K562 (cell line): Measurements from ENCODE around the gene DET1. TPM values are rescaled to one million over a fixed set of nuclear protein-coding genes. Genes with fewer than 3 reads are reported as not detected.

Source experiments
- EZH2 ChIP-seq: IDR thresholded peaks from 2 replicates; pipeline ENCODE4 v1.6.1; 2012; ENCODE audit warnings: low read depth, mild to moderate bottlenecking, inconsistent platforms, low read length, borderline replicate concordance
- FIP1L1 ChIP-seq: fragments of 200-400 bp; formaldehyde crosslinking; IDR thresholded peaks from 2 replicates; pipeline ENCODE4 v1.6.1; 2018; ENCODE audit warnings: mild to moderate bottlenecking, low read depth, low read length; ENCODE audit not compliant: poor library complexity, severe bottlenecking
- GTF3C2 ChIP-seq: IDR thresholded peaks from 3 replicates; pipeline ENCODE4 v1.6.1; 2011; ENCODE audit warnings: borderline replicate concordance, mild to moderate bottlenecking, moderate library complexity; ENCODE audit not compliant: insufficient read length; ENCODE audit errors: extremely low read depth
- JUN ChIP-seq, 2 experiments: sonication (generic) in 1 of 2; formaldehyde crosslinking in 1 of 2; IDR thresholded peaks; 2 replicates each; pipeline versions ENCODE4 v1.6.1 to v1.8.0; 2012 to 2022; ENCODE audit warnings: borderline replicate concordance in 2 of 2, mild to moderate bottlenecking in 2 of 2, improper control_type of control experiment in 1 of 2, low read depth in 1 of 2, low read length in 1 of 2, missing genetic modification reagents in 1 of 2
- JUND ChIP-seq, 2 experiments: IDR thresholded peaks; 2 replicates in 1 of 2; 3 replicates in 1 of 2; pipeline ENCODE4 v1.6.1; 2011; ENCODE audit warnings: borderline replicate concordance in 2 of 2, low read depth in 2 of 2, low read length in 2 of 2, improper control_type of control experiment in 1 of 2, missing biosample characterization in 1 of 2, missing genetic modification characterization in 1 of 2, missing genetic modification reagents in 1 of 2
- KDM4B ChIP-seq, 2 experiments: fragments of 450-650 bp in 1 of 2; sonication (generic) in 1 of 2; IDR thresholded peaks; 2 replicates each; pipeline ENCODE4 v1.6.1; 2016 to 2017; ENCODE audit warnings: borderline replicate concordance in 2 of 2, antibody characterized with exemption in 1 of 2, low read depth in 1 of 2, mild to moderate bottlenecking in 1 of 2
- MAX ChIP-seq: sonication (generic); formaldehyde crosslinking; IDR thresholded peaks from 2 replicates; pipeline ENCODE4 v1.9.0; 2022; ENCODE audit warnings: mild to moderate bottlenecking, missing genetic modification reagents
- MBD2 ChIP-seq: sonication (generic); IDR thresholded peaks from 2 replicates; pipeline ENCODE4 v1.6.1; 2016; ENCODE audit warnings: low read depth, borderline replicate concordance
- RBFOX2 ChIP-seq: fragments of 200-400 bp; formaldehyde crosslinking; IDR thresholded peaks from 2 replicates; pipeline ENCODE4 v1.6.1; 2017; ENCODE audit warnings: low read depth, mild to moderate bottlenecking, low read length, moderate library complexity
- SLC30A9 ChIP-seq: fragments of 250-450 bp; sonication (Bioruptor Pico); IDR thresholded peaks from 2 replicates; pipeline ENCODE4 v1.8.0; 2022; ENCODE audit warnings: mild to moderate bottlenecking, moderate library complexity
- TBL1XR1 ChIP-seq, 2 experiments: IDR thresholded peaks; 2 replicates each; pipeline ENCODE4 v1.6.1; 2012; ENCODE audit warnings: improper control_type of control experiment in 2 of 2, low read length in 2 of 2, mild to moderate bottlenecking in 1 of 2
- TBP ChIP-seq: optimal IDR thresholded peaks from 2 replicates; pipeline ENCODE3; 2011; ENCODE audit warnings: low read depth, low read length, improper control_type of control experiment
- TEAD1 ChIP-seq, 2 experiments: fragments of 450-650 bp in 1 of 2; sonication (generic) in 1 of 2; formaldehyde crosslinking; IDR thresholded peaks; 2 replicates each; pipeline versions ENCODE4 v1.4.0 to v1.8.0; 2020 to 2022; ENCODE audit warnings: mild to moderate bottlenecking in 2 of 2, missing genetic modification reagents in 1 of 2
- ZBTB2 ChIP-seq: fragments of 450-650 bp; IDR thresholded peaks from 2 replicates; pipeline ENCODE4 v1.6.1; 2016; ENCODE audit warnings: antibody characterized with exemption
- ZC3H8 ChIP-seq: fragments of 450-650 bp; IDR thresholded peaks from 2 replicates; pipeline ENCODE4 v1.6.1; 2017
- ZFP30 ChIP-seq: fragments of 250-450 bp; sonication (Bioruptor Pico); IDR thresholded peaks from 2 replicates; pipeline ENCODE4 v1.8.0; 2022; ENCODE audit warnings: moderate library complexity, mild to moderate bottlenecking, inconsistent platforms, borderline replicate concordance
- ZFP36 ChIP-seq: fragments of 150-350 bp; IDR thresholded peaks from 2 replicates; pipeline ENCODE4 v1.6.1; 2018; ENCODE audit warnings: low read length, low read depth; ENCODE audit not compliant: partially characterized antibody
- ZNF197 ChIP-seq: fragments of 200-800 bp; sonication (Bioruptor generic); IDR thresholded peaks from 2 replicates; pipeline ENCODE4 v1.6.1; 2016; ENCODE audit warnings: low read depth, missing genetic modification characterization, missing compliant biosample characterization
- ZNF584 ChIP-seq: fragments of 200-800 bp; sonication (Bioruptor generic); IDR thresholded peaks from 2 replicates; pipeline ENCODE4 v1.6.1; 2016; ENCODE audit warnings: low read depth, mild to moderate bottlenecking, missing genetic modification characterization, missing compliant biosample characterization
- ZNF717 ChIP-seq: fragments of 250-450 bp; sonication (Bioruptor Pico); IDR thresholded peaks from 2 replicates; pipeline ENCODE4 v1.5.0; 2021
- ZSCAN32 ChIP-seq: fragments of 450-650 bp; formaldehyde crosslinking; IDR thresholded peaks from 2 replicates; pipeline ENCODE4 v1.4.0; 2020; ENCODE audit warnings: mild to moderate bottlenecking, moderate library complexity
- ZZZ3 ChIP-seq: fragments of 450-650 bp; IDR thresholded peaks from 2 replicates; pipeline ENCODE4 v1.6.1; 2016; ENCODE audit warnings: antibody characterized with exemption, mild to moderate bottlenecking, moderate library complexity
- polyA plus RNA-seq, 8 experiments: library from polyadenylated mRNA; depleted of rRNA in 4 of 8; stranded (reverse) in 5 of 8; unstranded in 3 of 8; fragments of >200 nt; fragmentation: Nextera tagmentation in 2 of 8; fragmentation: Illumina TruSeq in 1 of 8; extraction: Ambion mirVana in 2 of 8; extraction: Trizol in 1 of 8; gene quantifications; 2 replicates each; pipeline versions ENCODE4 v1.2.1 to v1.2.3, GENCODE V29; 2011 to 2014; ENCODE audit warnings: inconsistent platforms in 1 of 8, missing spikeins in 1 of 8
- total RNA-seq, 7 experiments: library from RNA; depleted of rRNA in 6 of 7; stranded (reverse); fragments of >200 nt in 6 of 7; fragmentation: Illumina TruSeq in 2 of 7; extraction: Trizol in 2 of 7; gene quantifications; 2 replicates each; pipeline versions ENCODE4 v1.2.1 to v1.2.3, GENCODE V29; 2011 to 2021; ENCODE audit warnings: low replicate concordance in 1 of 7

DET1 gene
- total and polyA plus RNA-seq, 9 of the 15 experiments (the other 6 are each of a cell fraction or from before 2014, with no cell fraction given) = 4.2 to 8.1 (median 6.0) TPM

GRCh38 chr15:88467073-88467934, 79.2 kb downstream of the DET1 start, which contains the start of the genes MRPL46 and MRPS11 (continued):
- TF ChIP-seq ZNF584 (CRISPR knock-in tag) = 0 out of 2 replicates have a peak, but pooled peaks have one; percentile 21
- TF ChIP-seq SLC30A9 (CRISPR knock-in tag) = no peak
- TF ChIP-seq TBL1XR1 (IDR thresholded peaks at IDR 0.05; ENCODE audit: low read length in 2 of 2) = peak in 1 of 2 experiments; percentile 17; a peak in 2 of 4 replicates
- TF ChIP-seq ZBTB2 = no peak
- peak; percentile 81 for TF ChIP-seq MAX (CRISPR knock-in tag)
- TF ChIP-seq ZFP36 = no peak
- no peak for TF ChIP-seq ZC3H8
- TF ChIP-seq RBFOX2 = peak; percentile 92
- peak; percentile 96 for TF ChIP-seq JUND (IDR thresholded peaks at IDR 0.05; ENCODE audit: borderline replicate concordance, low read depth, low read length)
- TF ChIP-seq JUND (tag; IDR thresholded peaks at IDR 0.05; ENCODE audit: borderline replicate concordance, low read depth, low read length) = peak; percentile 9; the same call in 1 of the 3 replicates
- 0 out of 4 replicates have a peak, but pooled peaks have one; percentile 6 to 40 for TF ChIP-seq TEAD1 (CRISPR knock-in tag; IDR thresholded peaks at IDR 0.05)
- no peak for TF ChIP-seq ZNF717 (CRISPR knock-in tag)
- no peak for TF ChIP-seq ZZZ3
- TF ChIP-seq JUN (IDR thresholded peaks at IDR 0.05; ENCODE audit: borderline replicate concordance, low read depth, low read length) = no peak; the same call in 1 of the 2 replicates
- no peak for TF ChIP-seq JUN (CRISPR knock-in tag; IDR thresholded peaks at IDR 0.05; ENCODE audit: borderline replicate concordance)
- no peak for TF ChIP-seq FIP1L1
- TF ChIP-seq ZFP30 (CRISPR knock-in tag) = no peak
- peak; percentile 89 for TF ChIP-seq TBP
- no peak for TF ChIP-seq ZSCAN32
- TF ChIP-seq GTF3C2 = no peak
- 0 out of 2 replicates have a peak, but pooled peaks have one; percentile 26 for TF ChIP-seq ZNF197 (CRISPR knock-in tag)
- TF ChIP-seq MBD2 = peak; percentile 93
- TF ChIP-seq KDM4B (IDR thresholded peaks at IDR 0.05; ENCODE audit: borderline replicate concordance in 2 of 2, low read depth in 1 of 2) = 0 out of 4 replicates have a peak, but pooled peaks of 1 of the 2 experiments have one; percentile 29
- no peak for TF ChIP-seq EZH2
